HG02973 (cell line): ENCODE measurements around the gene ATP2C2.
"Not testable (repeated sequence)": the region's sequence is repeated elsewhere in the genome, so short reads cannot be mapped to it uniquely, and the experiment has no call there.

Experiments
- ATAC-seq: cut with Tn5 transposase; IDR thresholded peaks from one replicate; pipeline ENCODE4 v1.9.1; 2021; ENCODE audit warnings: moderate library complexity; ENCODE audit not compliant: unreplicated experiment

The ATP2C2 gene

GRCh38 chr16:84449156-84450140, 81.1 kb downstream of the ATP2C2 start:
- no peak for ATAC-seq

GRCh38 chr16:84450176-84450865, 82.0 kb downstream of the ATP2C2 start:
- no peak for ATAC-seq

- ATAC-seq = not testable (repeated sequence)
Observed at GRCh38 chr16:84451010-84451676, 82.8 kb downstream of the ATP2C2 start.

- no peak for ATAC-seq
Observed at GRCh38 chr16:84451781-84452180, 83.4 kb downstream of the ATP2C2 start.

GRCh38 chr16:84453061-84453752, 84.9 kb downstream of the ATP2C2 start:
- ATAC-seq = no peak

GRCh38 chr16:84454611-84455010, 86.3 kb downstream of the ATP2C2 start:
- ATAC-seq = no peak

- no peak for ATAC-seq
Observed at GRCh38 chr16:84455031-84455430, 86.7 kb downstream of the ATP2C2 start.

GRCh38 chr16:84458606-84459532, 90.5 kb downstream of the ATP2C2 start:
- no peak for ATAC-seq

- no peak for ATAC-seq
Observed at GRCh38 chr16:84459533-84459894, 91.2 kb downstream of the ATP2C2 start.

GRCh38 chr16:84459941-84460405, 91.6 kb downstream of the ATP2C2 start:
- ATAC-seq = no peak

- ATAC-seq = no peak
Observed at GRCh38 chr16:84460406-84461028, 92.2 kb downstream of the ATP2C2 start.

- no peak for ATAC-seq
Observed at GRCh38 chr16:84461029-84461412, 92.7 kb downstream of the ATP2C2 start.

GRCh38 chr16:84461413-84462295, 93.3 kb downstream of the ATP2C2 start:
- no peak for ATAC-seq

- no peak for ATAC-seq
Observed at GRCh38 chr16:84462296-84463210, 94.2 kb downstream of the ATP2C2 start.

GRCh38 chr16:84463221-84463620, 94.9 kb downstream of the ATP2C2 start:
- no peak for ATAC-seq

GRCh38 chr16:84464116-84464515, 95.8 kb downstream of the ATP2C2 start:
- no peak for ATAC-seq

GRCh38 chr16:84465154-84465553, 96.8 kb downstream of the ATP2C2 start:
- no peak for ATAC-seq
